Skeletal muscle tissue (tissue), 5 donors: ENCODE data around the gene RDH14. TPM values are rescaled to one million over a fixed set of nuclear protein-coding genes. Genes with fewer than 3 reads are reported as not detected.

ENCODE experiments used
- H3K27ac ChIP-seq: one replicate; pipeline ENCODE4 v1.7.0; 2013; ENCODE audit warnings: mild to moderate bottlenecking, low read depth, low read length, inconsistent platforms
- H3K27me3 ChIP-seq, 3 donors: one replicate each; pipeline ENCODE4 v1.7.0; 2013; ENCODE audit warnings: low read length in 3 of 3; ENCODE audit not compliant: control insufficient read depth in 3 of 3, insufficient read depth in 3 of 3
- H3K36me3 ChIP-seq, 3 donors: one replicate each; pipeline ENCODE4 v1.7.0; 2013; ENCODE audit warnings: low read length in 3 of 3; ENCODE audit not compliant: control insufficient read depth in 3 of 3, insufficient read depth in 3 of 3
- H3K4me1 ChIP-seq, 3 donors: one replicate each; pipeline ENCODE4 v1.7.0; 2013; ENCODE audit warnings: low read length in 3 of 3, mild to moderate bottlenecking in 3 of 3; ENCODE audit not compliant: control insufficient read depth in 3 of 3, insufficient read depth in 3 of 3
- H3K4me3 ChIP-seq, 3 donors: one replicate each; pipeline ENCODE4 v1.7.0; 2013; ENCODE audit warnings: low read length in 3 of 3
- H3K9ac ChIP-seq, 3 donors: one replicate each; pipeline ENCODE4 v1.7.0; 2013; ENCODE audit warnings: low read length in 3 of 3, mild to moderate bottlenecking in 3 of 3, moderate library complexity in 2 of 3, low read depth in 1 of 3
- H3K9me3 ChIP-seq, 3 donors: one replicate each; pipeline ENCODE4 v1.7.0; 2013; ENCODE audit warnings: low read length in 3 of 3; ENCODE audit not compliant: control insufficient read depth in 3 of 3
- small RNA-seq: library from RNA; depleted of rRNA; stranded (forward); fragments of <200 nt; gene quantifications from one replicate; pipeline ENCODE3, GENCODE V24; 2014
- total RNA-seq: library from RNA; depleted of rRNA; stranded (reverse); fragments of >200 nt; gene quantifications from one replicate; pipeline ENCODE4 v1.2.3, GENCODE V29; 2014
- donor health status: Osteomylitis.

Gene RDH14
- total RNA-seq, 1 donor from 2014 or later: 23.0 TPM

DNA sequence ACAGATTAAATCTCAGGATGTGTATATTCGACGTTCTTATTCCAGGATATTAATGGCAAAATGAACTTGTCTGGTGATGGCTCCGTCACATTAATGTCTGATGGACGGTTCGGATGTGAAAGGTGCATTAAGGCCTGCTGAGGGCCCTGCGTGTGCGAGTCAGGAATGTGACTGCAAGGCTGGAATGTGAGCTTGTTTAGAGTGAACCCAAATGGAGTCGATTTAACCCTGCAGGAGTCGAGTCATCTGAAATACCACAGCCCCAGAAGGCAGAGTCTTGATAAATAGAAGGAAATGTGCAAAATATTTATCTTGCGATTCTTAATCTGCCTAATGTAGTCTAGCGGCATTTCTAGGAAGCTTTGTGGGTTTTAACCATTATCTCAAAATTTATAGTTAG lies 44.3 kb downstream of the RDH14 start:
- Histone ChIP-seq H3K4me1 (peaks cover 19 to 26% (median 22%) of the 10 kb centered on the region in 3 donors), H3K27me3 (no peaks in the 10 kb centered on the region), H3K4me3 (no peak overlapping the region), H3K9me3 (no peaks in the 10 kb centered on the region), H3K9ac (no peak overlapping the region), H3K27ac (no peak overlapping the region), H3K36me3 (no peaks in the 10 kb centered on the region)

DNA sequence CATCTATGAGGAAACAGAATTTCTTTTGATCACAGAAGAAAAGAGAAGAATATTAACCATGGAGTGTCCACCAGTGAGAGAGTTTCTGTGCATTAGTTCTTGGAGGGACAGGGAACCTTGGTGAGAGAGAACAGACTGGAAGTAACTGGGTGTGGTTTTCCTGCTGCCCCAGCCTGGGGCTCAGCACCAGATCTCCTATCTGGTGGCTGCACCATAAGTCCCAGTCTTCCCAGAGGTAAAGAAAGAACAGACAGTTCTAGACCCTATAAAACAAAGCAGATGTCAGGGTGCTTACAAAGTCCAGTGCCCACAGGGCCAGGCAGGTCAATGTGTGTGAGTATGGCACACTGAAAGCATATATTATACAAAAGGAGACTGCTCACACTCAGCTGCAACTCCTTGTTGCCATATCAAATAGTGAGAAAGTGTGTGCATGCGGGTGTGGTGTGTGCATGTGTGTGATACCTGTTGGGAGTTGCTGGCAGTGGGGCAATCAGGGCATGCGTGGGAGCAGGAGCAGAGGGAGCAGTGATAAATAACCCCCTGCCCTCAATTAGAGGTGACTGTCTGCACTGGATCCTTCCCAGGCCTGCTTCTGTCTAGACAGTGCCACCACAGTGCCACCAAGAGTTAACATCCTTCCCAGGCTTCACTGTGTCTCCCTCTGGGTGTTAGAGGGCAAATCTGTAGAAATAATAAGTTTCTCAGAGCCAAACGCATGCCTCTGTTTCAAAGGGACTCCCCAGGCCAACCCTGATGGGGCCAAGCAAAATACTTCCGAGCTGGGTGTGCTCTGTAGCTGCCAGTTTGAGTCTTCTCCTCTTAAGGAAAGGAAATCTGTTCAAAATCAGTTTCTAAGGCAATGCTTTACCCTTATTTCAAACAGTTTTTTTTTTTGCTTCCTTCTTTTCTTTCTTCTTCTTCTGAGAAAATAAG lies 45.7 kb downstream of the RDH14 start:
- no peaks in the 10 kb centered on the region for H3K27me3 ChIP-seq
- H3K9ac ChIP-seq: no peak overlapping the region
- H3K9me3 ChIP-seq: no peaks in the 10 kb centered on the region
- H3K36me3 ChIP-seq: no peaks in the 10 kb centered on the region
- no peak overlapping the region for H3K4me3 ChIP-seq
- H3K4me1 ChIP-seq: peaks cover 11 to 15% (median 13%) of the 10 kb centered on the region in 3 donors
- H3K27ac ChIP-seq: no peak overlapping the region

DNA sequence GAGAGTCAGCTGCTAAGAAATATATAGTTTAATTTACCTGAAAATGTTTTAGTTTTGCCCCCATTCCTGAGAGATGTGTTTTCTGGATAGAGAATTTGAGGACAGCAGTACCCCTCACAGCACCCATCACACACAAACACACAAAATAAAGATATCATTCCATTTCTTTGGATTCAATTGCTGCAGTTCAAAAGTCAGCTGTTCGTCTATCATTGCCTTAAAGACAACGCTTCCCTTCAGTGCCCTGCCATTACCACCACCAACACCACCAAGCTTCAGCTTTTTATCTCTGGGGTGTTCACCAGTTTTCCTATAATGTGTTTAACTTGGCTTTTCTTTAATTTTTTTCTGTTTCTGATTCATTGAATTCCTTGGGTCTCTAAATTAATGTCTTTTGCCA lies 49.7 kb downstream of the RDH14 start:
- no peak overlapping the region for H3K27ac ChIP-seq
- no peaks in the 10 kb centered on the region for H3K36me3 ChIP-seq
- H3K4me1 ChIP-seq: no peaks in the 10 kb centered on the region
- peaks cover 0 to 2% (median 0%) of the 10 kb centered on the region in 3 donors for H3K27me3 ChIP-seq
- no peaks in the 10 kb centered on the region for H3K9me3 ChIP-seq
- H3K9ac ChIP-seq: no peak overlapping the region
- no peak overlapping the region for H3K4me3 ChIP-seq

DNA sequence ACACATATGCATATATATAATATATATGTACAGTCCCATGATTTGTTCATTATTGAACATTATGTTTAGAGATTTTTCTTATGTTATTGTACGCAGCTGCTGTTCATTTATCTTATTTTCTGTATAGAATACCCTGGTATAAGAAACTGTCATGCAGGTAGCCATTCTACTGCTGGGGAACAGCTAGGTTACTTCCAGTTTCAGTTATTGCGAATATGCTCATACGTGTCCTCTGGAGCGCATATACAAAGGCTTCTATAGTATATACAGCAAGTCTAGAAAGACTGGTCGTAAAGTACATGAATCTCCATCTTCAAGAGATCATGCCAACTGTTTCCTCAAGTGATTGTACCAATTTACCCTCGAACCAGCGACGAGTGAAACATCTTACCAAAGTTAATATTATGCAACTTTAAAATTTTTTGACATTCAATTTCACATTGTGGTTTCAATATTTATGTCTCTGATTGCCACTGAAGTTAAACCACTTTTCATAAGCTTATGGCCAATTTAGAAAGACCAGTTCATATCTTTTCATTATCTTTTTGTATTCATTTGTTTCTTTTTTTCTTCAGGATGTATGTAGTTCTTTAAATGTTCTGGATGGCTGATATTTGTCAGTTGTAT lies 53.5 kb downstream of the RDH14 start:
- H3K9me3 ChIP-seq: no peaks in the 10 kb centered on the region
- peaks cover 0 to 3% (median 0%) of the 10 kb centered on the region in 3 donors for H3K27me3 ChIP-seq
- H3K27ac ChIP-seq: no peak overlapping the region
- no peak overlapping the region for H3K4me3 ChIP-seq
- H3K9ac ChIP-seq: no peak overlapping the region
- H3K4me1 ChIP-seq: no peaks in the 10 kb centered on the region
- H3K36me3 ChIP-seq: no peaks in the 10 kb centered on the region

DNA sequence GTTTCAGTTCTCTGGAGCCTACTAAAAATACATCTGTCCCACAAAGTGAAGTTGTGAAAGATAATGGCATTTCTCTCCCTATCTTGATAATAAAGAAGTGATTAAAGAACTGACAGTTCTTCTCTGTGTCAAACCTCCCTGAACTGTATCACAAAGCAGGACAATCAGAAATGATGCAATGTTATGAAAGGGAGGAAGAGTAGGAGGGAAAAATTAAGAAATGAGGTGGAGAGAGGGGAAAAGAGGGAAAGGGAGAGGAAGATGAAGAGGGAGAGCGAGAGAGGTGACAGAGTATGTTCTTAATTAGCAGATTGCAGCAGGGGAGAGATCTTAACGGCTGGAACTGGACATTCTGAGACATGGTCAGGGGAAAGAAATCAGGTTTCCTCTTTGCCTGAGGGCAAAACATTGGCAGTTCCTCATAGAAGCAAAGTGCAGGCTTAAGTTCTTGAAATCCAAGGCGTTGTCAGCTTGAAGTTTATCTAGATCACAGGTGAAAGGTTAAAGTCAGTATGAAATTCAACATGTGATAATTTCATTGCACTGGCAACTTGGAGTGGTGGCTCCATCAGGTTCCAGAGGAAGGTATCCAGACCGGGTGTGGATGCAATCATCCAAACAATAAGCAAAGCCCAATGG lies 54.6 kb downstream of the RDH14 start:
- Histone ChIP-seq H3K27ac (no peak overlapping the region), H3K9me3 (no peaks in the 10 kb centered on the region), H3K27me3 (peaks cover 0 to 3% (median 0%) of the 10 kb centered on the region in 3 donors), H3K4me1 (no peaks in the 10 kb centered on the region), H3K9ac (no peak overlapping the region), H3K4me3 (no peak overlapping the region), H3K36me3 (no peaks in the 10 kb centered on the region)

Small RNAs within 50 kb of the gene (small RNA-seq; reads per million reads assigned to genes)
- not detected for gene RNU6-1215P

Other genes starting within 250 kb of the RDH14 start
- not detected for gene NT5C1B, start 28.9 kb upstream of the RDH14 start, total RNA-seq